Liver (tissue), 9 donors: ENCODE measurements around the gene DNAJA3. TPM values are rescaled to one million over a fixed set of nuclear protein-coding genes. Genes with fewer than 3 reads are reported as not detected.

Experiments
- DNase-seq: peaks from one replicate; pipeline ENCODE4 v3.0.0-alpha.2; 2017; ENCODE audit warnings: low spot score
- H3K27ac ChIP-seq, 2 donors: one replicate each; pipeline ENCODE4 v1.7.0; 2013; ENCODE audit warnings: inconsistent platforms in 2 of 2, low read length in 2 of 2, control low read depth in 1 of 2, low read depth in 1 of 2, mild to moderate bottlenecking in 1 of 2
- H3K27me3 ChIP-seq, 4 donors: one replicate each; pipeline versions ENCODE4 v1.6.1 to v1.7.0; 2013; ENCODE audit warnings: low read length in 3 of 4, inconsistent platforms in 1 of 4, mild to moderate bottlenecking in 1 of 4, moderate library complexity in 1 of 4; ENCODE audit not compliant: control insufficient read depth in 4 of 4, insufficient read depth in 4 of 4
- H3K36me3 ChIP-seq, 4 donors: one replicate each; pipeline versions ENCODE4 v1.6.1 to v1.7.0; 2013; ENCODE audit warnings: low read length in 3 of 4, mild to moderate bottlenecking in 3 of 4, low read depth in 1 of 4, moderate library complexity in 1 of 4; ENCODE audit not compliant: control insufficient read depth in 4 of 4, insufficient read depth in 3 of 4
- H3K4me1 ChIP-seq, 4 donors: one replicate each; pipeline versions ENCODE4 v1.6.1 to v1.7.0; 2013; ENCODE audit warnings: low read length in 3 of 4, mild to moderate bottlenecking in 3 of 4, moderate library complexity in 1 of 4; ENCODE audit not compliant: control insufficient read depth in 4 of 4, insufficient read depth in 4 of 4
- H3K4me3 ChIP-seq, 3 donors: one replicate each; pipeline versions ENCODE4 v1.6.1 to v1.7.0; 2013; ENCODE audit warnings: low read length in 3 of 3, control low read depth in 1 of 3, low read depth in 1 of 3, mild to moderate bottlenecking in 1 of 3
- H3K9ac ChIP-seq, 2 donors: one replicate each; pipeline ENCODE4 v1.7.0; 2013; ENCODE audit warnings: low read length in 2 of 2, mild to moderate bottlenecking in 2 of 2, moderate library complexity in 2 of 2, control low read depth in 1 of 2, low read depth in 1 of 2
- H3K9me3 ChIP-seq, 4 donors: one replicate each; pipeline versions ENCODE4 v1.6.1 to v1.7.0; 2013; ENCODE audit warnings: low read length in 3 of 4; ENCODE audit not compliant: control insufficient read depth in 4 of 4
- EGR1 ChIP-seq, 2 donors: IDR thresholded peaks; 2 replicates each; pipeline ENCODE4 v1.6.1; 2016 to 2018; ENCODE audit warnings: antibody characterized with exemption in 2 of 2, low read depth in 2 of 2
- FOXA1 ChIP-seq: IDR thresholded peaks from 2 replicates; pipeline ENCODE4 v1.6.1; 2016; ENCODE audit warnings: antibody characterized with exemption
- FOXA2 ChIP-seq: IDR thresholded peaks from 2 replicates; pipeline ENCODE4 v1.6.1; 2016; ENCODE audit warnings: antibody characterized with exemption
- GABPA ChIP-seq, 2 donors: IDR thresholded peaks in 1 of 2; conservative IDR thresholded peaks in 1 of 2; 2 replicates each; pipeline ENCODE4 v1.6.1; 2016; ENCODE audit warnings: antibody characterized with exemption in 2 of 2, mild to moderate bottlenecking in 1 of 2, moderate library complexity in 1 of 2
- HNF4A ChIP-seq, 2 donors: conservative IDR thresholded peaks; 2 replicates each; pipeline ENCODE4 v1.6.1; 2016; ENCODE audit warnings: antibody characterized with exemption in 2 of 2, mild to moderate bottlenecking in 2 of 2
- HNF4G ChIP-seq: IDR thresholded peaks from 2 replicates; pipeline ENCODE4 v1.6.1; 2016; ENCODE audit warnings: antibody characterized with exemption
- JUND ChIP-seq, 2 donors: IDR thresholded peaks; 2 replicates each; pipeline ENCODE4 v1.6.1; 2016; ENCODE audit warnings: antibody characterized with exemption in 2 of 2
- NR2F2 ChIP-seq: IDR thresholded peaks from 2 replicates; pipeline ENCODE4 v1.6.1; 2016; ENCODE audit warnings: antibody characterized with exemption
- RAD21 ChIP-seq, 2 donors: IDR thresholded peaks; 2 replicates each; pipeline ENCODE4 v1.6.1; 2016; ENCODE audit warnings: antibody characterized with exemption in 2 of 2, mild to moderate bottlenecking in 2 of 2
- RXRA ChIP-seq, 2 donors: IDR thresholded peaks; 2 replicates each; pipeline ENCODE4 v1.6.1; 2017 to 2018; ENCODE audit warnings: antibody characterized with exemption in 2 of 2, mild to moderate bottlenecking in 1 of 2
- SP1 ChIP-seq: IDR thresholded peaks from 2 replicates; pipeline ENCODE4 v1.6.1; 2018; ENCODE audit warnings: antibody characterized with exemption, mild to moderate bottlenecking
- TAF1 ChIP-seq: conservative IDR thresholded peaks from 2 replicates; pipeline ENCODE4 v1.6.1; 2016; ENCODE audit warnings: antibody characterized with exemption, mild to moderate bottlenecking
- YY1 ChIP-seq: IDR thresholded peaks from 2 replicates; pipeline ENCODE4 v1.6.1; 2016; ENCODE audit warnings: antibody characterized with exemption, mild to moderate bottlenecking
- WGBS: extraction: QIAGEN DNeasy Blood & Tissue Kit; methylation state at CpG from one replicate; pipeline ENCODE4 v1.1.7; 2013; 5-methylcytosine and 5-hydroxymethylcytosine counted together
- polyA plus RNA-seq, 2 donors: library from polyadenylated mRNA; stranded (reverse) in 1 of 2; unstranded in 1 of 2; fragments of 200-250 nt in 1 of 2; fragments of >200 nt in 1 of 2; fragmentation: Nextera tagmentation in 1 of 2; extraction: Ambion mirVana in 1 of 2; gene quantifications; one replicate each; pipeline versions ENCODE4 v1.2.1 to v1.2.3, GENCODE V29; 2013 to 2015
- total RNA-seq, 2 donors: library from RNA; depleted of rRNA; stranded (reverse); fragments of >200 nt; gene quantifications; one replicate each; pipeline ENCODE4 v1.2.3, GENCODE V29; 2014
- TF ChIP-seq, protein P1 (sequence below): IDR thresholded peaks from 2 replicates; pipeline ENCODE4 v1.6.1; 2016; ENCODE audit warnings: antibody characterized with exemption
- TF ChIP-seq, protein P2 (sequence below): IDR thresholded peaks from 2 replicates; pipeline ENCODE4 v1.6.1; 2016; ENCODE audit warnings: antibody characterized with exemption
- TF ChIP-seq, protein P3 (sequence below): fragments of 150-350 bp; IDR thresholded peaks from 2 replicates; pipeline ENCODE4 v1.5.1; 2017; ENCODE audit warnings: improper control_type of control experiment, low read depth, low read length; ENCODE audit not compliant: missing input control
- TF ChIP-seq, protein P4 (sequence below): IDR thresholded peaks from 2 replicates; pipeline ENCODE4 v1.6.1; 2016; ENCODE audit warnings: antibody characterized with exemption, mild to moderate bottlenecking
- TF ChIP-seq, protein P5 (sequence below): IDR thresholded peaks from 2 replicates; pipeline ENCODE4 v1.6.1; 2016; ENCODE audit warnings: antibody characterized with exemption
- donor health status: healthy.
- donor health status: healthy.
- donor health status: healthy.
- donor health status: healthy.
- donor health status: healthy.

DNAJA3 gene
- total and polyA plus RNA-seq, 4 donors, result 39.6 to 86.3 (median 65.6) TPM

DNA sequence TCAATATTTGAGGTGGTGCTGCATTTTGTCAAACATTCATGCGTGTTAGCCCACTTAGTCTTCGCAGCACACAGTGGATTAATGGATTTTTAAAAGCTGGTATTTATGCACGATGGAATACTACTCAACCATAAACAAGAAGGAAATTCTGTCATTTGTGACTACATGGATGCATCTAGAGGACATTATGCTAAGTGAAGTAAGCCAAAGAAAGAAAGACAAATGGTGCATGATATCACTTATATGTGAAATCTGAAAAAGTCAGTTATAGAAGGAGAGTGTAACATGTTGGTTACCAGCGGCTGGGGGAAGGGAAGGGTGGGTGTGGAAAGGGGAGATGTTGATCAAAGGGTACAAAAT is 73.5 kb downstream of the DNAJA3 start:
- no peaks in the 10 kb centered on the region for H3K27me3 ChIP-seq
- DNase-seq, result no peak
- H3K9me3 ChIP-seq, result no peaks in the 10 kb centered on the region
- no peak overlapping the region for H3K9ac ChIP-seq
- H3K4me3 ChIP-seq, result no peak overlapping the region
- H3K4me1 ChIP-seq, result peaks cover 7 to 20% (median 8%) of the 10 kb centered on the region in 4 donors
- no peak overlapping the region for H3K27ac ChIP-seq
- H3K36me3 ChIP-seq, result peaks cover 0 to 3% (median 1%) of the 10 kb centered on the region in 4 donors
- WGBS, result 97% methylated on average over 4 of the region's 4 CpGs
- TF ChIP-seq, protein P1, sequence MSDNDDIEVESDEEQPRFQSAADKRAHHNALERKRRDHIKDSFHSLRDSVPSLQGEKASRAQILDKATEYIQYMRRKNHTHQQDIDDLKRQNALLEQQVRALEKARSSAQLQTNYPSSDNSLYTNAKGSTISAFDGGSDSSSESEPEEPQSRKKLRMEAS, result no peak
- TF ChIP-seq NR2F2 (no peak), TAF1 (no peak), SP1 (no peak), HNF4G (no peak), RXRA (IDR thresholded peaks at IDR 0.05) (no peak), FOXA1 (no peak), HNF4A (conservative IDR thresholded peaks at IDR 0.05) (no peak), EGR1 (IDR thresholded peaks at IDR 0.05; ENCODE audit: low read depth in 2 of 2) (no peak), FOXA2 (no peak), RAD21 (IDR thresholded peaks at IDR 0.05) (no peak), GABPA (IDR thresholded peaks at IDR 0.05 in 1 of 2, conservative IDR thresholded peaks at IDR 0.05 in 1 of 2) (no peak), YY1 (no peak)
- TF ChIP-seq, protein P2, sequence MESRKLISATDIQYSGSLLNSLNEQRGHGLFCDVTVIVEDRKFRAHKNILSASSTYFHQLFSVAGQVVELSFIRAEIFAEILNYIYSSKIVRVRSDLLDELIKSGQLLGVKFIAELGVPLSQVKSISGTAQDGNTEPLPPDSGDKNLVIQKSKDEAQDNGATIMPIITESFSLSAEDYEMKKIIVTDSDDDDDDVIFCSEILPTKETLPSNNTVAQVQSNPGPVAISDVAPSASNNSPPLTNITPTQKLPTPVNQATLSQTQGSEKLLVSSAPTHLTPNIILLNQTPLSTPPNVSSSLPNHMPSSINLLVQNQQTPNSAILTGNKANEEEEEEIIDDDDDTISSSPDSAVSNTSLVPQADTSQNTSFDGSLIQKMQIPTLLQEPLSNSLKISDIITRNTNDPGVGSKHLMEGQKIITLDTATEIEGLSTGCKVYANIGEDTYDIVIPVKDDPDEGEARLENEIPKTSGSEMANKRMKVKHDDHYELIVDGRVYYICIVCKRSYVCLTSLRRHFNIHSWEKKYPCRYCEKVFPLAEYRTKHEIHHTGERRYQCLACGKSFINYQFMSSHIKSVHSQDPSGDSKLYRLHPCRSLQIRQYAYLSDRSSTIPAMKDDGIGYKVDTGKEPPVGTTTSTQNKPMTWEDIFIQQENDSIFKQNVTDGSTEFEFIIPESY, result no peak
- TF ChIP-seq, protein P3, sequence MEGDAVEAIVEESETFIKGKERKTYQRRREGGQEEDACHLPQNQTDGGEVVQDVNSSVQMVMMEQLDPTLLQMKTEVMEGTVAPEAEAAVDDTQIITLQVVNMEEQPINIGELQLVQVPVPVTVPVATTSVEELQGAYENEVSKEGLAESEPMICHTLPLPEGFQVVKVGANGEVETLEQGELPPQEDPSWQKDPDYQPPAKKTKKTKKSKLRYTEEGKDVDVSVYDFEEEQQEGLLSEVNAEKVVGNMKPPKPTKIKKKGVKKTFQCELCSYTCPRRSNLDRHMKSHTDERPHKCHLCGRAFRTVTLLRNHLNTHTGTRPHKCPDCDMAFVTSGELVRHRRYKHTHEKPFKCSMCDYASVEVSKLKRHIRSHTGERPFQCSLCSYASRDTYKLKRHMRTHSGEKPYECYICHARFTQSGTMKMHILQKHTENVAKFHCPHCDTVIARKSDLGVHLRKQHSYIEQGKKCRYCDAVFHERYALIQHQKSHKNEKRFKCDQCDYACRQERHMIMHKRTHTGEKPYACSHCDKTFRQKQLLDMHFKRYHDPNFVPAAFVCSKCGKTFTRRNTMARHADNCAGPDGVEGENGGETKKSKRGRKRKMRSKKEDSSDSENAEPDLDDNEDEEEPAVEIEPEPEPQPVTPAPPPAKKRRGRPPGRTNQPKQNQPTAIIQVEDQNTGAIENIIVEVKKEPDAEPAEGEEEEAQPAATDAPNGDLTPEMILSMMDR, result no peak
- TF ChIP-seq, protein P4, sequence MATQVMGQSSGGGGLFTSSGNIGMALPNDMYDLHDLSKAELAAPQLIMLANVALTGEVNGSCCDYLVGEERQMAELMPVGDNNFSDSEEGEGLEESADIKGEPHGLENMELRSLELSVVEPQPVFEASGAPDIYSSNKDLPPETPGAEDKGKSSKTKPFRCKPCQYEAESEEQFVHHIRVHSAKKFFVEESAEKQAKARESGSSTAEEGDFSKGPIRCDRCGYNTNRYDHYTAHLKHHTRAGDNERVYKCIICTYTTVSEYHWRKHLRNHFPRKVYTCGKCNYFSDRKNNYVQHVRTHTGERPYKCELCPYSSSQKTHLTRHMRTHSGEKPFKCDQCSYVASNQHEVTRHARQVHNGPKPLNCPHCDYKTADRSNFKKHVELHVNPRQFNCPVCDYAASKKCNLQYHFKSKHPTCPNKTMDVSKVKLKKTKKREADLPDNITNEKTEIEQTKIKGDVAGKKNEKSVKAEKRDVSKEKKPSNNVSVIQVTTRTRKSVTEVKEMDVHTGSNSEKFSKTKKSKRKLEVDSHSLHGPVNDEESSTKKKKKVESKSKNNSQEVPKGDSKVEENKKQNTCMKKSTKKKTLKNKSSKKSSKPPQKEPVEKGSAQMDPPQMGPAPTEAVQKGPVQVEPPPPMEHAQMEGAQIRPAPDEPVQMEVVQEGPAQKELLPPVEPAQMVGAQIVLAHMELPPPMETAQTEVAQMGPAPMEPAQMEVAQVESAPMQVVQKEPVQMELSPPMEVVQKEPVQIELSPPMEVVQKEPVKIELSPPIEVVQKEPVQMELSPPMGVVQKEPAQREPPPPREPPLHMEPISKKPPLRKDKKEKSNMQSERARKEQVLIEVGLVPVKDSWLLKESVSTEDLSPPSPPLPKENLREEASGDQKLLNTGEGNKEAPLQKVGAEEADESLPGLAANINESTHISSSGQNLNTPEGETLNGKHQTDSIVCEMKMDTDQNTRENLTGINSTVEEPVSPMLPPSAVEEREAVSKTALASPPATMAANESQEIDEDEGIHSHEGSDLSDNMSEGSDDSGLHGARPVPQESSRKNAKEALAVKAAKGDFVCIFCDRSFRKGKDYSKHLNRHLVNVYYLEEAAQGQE, result no peak
- TF ChIP-seq, protein P5, sequence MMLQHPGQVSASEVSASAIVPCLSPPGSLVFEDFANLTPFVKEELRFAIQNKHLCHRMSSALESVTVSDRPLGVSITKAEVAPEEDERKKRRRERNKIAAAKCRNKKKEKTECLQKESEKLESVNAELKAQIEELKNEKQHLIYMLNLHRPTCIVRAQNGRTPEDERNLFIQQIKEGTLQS, result no peak

DNA sequence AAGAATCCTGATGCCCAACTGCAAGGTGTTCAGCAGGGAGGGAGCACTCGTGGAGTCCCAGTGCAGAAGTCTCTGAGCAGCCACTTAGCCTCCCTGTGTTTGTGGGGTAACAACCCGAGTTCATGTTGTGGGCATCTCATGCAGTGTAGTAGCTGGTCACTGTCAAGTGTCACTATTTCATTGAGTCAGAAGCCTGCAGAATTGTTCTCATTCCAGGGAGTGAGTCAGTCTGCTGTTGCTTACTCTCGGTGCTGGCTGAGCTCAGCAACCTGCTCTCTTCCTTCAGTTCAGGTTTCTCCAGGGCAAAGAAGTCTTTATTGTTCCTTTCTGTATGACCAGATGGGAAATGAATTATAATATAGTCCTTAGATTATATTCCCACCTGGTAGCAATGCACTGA is 74.6 kb downstream of the DNAJA3 start:
- no peak overlapping the region for H3K4me3 ChIP-seq
- H3K4me1 ChIP-seq, result peaks cover 7 to 20% (median 8%) of the 10 kb centered on the region in 4 donors
- TF ChIP-seq JUND (IDR thresholded peaks at IDR 0.05) (peak in 1 of 2 donors; percentile 33), FOXA1 (no peak)
- no peak for DNase-seq
- H3K9ac ChIP-seq, result no peak overlapping the region
- H3K9me3 ChIP-seq, result no peaks in the 10 kb centered on the region
- WGBS, result 73% methylated on average over 3 of the region's 3 CpGs
- no peak overlapping the region for H3K27ac ChIP-seq
- peaks cover 0 to 3% (median 1%) of the 10 kb centered on the region in 4 donors for H3K36me3 ChIP-seq
- H3K27me3 ChIP-seq, result no peaks in the 10 kb centered on the region
